GM21526 (cell line): ENCODE data around the gene SLC41A3.

Source experiments
- ATAC-seq: cut with Tn5 transposase; IDR thresholded peaks from one replicate; pipeline ENCODE4 v1.9.1; 2021; ENCODE audit warnings: moderate library complexity; ENCODE audit not compliant: unreplicated experiment, low FRiP score

Gene SLC41A3

DNA sequence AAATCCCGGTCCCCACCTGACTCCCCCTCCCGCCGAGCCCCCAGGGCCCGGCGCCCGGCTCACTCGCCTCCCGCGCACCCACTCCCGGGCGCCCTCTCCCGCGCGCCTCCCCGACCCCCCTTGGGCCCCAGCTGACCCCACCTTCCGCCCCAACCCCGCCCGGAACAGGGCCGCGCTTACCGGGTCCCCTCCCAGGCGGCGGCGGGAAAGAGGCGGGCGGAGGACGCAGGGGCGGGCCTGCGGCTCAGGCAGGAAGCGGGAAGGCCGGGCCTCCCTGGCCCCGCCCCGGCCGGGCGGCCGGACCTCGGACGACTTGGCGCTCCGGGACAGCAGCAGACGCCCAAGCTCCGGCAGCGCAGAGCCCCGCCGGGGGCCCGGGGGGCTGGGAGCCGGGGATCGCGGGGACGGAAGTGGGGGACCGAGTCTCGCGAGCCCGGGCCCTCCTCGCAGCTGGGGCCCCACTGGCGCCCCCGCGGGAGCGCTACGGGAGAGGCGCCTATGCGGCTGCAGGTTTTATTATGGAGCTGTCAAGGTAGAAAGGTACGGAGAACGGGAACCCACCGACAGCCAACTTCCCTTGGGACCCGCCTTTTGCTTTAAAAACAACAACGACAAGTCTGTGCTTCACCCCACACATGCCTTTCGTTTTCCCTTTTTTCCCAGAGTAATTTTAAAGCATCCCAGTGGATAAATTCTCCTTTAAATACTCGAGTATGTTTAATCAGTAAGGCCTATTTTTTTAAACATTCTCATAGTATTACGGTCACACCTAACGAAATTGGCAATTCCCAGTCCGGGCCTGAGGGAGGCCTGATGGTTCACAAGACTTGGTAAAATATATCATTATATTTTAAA, at the start of gene SLC41A3:
SLC41A3 (minus strand) TSS at position 212 of the 855 bp plus-strand sequence. CDS start 15,905 bp downstream, outside the sequence.
- ATAC-seq, result peak; percentile 91

DNA sequence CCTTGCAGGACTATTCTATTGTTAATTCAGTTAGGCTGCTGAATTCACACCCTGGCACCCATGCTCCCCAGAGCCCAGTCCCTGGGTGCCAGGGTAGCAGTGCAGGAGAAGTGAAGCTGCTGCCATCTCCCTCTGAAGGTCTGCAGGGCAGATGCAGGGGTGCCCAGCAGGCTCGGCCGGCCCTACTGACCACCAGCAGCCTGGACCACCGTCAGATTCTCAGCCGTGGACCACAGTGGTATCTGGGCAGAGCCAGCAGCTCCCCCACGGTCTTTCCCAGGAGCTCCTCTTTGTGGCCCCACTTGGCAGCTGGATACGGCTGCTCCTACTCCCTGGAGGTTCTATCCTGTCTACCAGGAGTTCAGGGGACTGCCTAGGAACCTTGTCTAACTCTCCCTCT, 49.7 kb upstream of the SLC41A3 start:
- ATAC-seq, result no peak

DNA sequence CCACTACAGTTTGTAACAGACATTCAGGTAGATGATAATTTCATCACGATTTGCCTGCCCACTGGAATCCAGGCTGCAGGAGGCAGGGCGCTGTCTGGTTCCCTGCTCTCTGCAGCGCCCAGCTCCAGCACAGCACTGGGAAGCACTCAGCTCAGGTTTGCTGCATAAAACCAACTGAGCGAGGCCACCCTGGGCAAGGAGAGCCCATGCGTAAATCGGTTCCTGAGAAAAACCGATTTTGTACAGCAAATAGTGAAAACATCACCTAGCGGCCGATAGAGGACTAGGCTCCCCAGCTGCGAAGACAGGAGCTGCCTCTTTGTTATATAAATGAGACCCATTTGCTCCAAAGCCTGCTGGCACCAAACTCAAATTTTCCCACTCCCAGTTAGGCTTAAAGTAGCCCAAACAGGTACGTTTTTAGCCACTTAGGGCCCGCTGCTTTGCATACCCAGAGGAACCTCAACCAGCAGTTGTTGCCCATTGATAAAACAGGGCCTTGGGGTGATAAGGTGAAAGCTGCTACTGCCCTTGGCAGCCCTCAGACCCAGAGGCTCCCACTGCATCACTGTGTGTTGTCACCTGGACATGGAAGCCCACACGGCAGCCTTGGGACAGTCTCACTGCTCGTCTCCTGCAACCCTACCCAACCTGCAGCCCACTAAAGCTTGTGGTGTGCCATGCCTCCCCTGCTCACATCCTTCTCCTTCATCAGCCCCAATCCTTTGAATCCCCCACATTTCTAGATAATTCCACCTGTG, 49.0 kb upstream of the SLC41A3 start:
- ATAC-seq, result no peak

DNA sequence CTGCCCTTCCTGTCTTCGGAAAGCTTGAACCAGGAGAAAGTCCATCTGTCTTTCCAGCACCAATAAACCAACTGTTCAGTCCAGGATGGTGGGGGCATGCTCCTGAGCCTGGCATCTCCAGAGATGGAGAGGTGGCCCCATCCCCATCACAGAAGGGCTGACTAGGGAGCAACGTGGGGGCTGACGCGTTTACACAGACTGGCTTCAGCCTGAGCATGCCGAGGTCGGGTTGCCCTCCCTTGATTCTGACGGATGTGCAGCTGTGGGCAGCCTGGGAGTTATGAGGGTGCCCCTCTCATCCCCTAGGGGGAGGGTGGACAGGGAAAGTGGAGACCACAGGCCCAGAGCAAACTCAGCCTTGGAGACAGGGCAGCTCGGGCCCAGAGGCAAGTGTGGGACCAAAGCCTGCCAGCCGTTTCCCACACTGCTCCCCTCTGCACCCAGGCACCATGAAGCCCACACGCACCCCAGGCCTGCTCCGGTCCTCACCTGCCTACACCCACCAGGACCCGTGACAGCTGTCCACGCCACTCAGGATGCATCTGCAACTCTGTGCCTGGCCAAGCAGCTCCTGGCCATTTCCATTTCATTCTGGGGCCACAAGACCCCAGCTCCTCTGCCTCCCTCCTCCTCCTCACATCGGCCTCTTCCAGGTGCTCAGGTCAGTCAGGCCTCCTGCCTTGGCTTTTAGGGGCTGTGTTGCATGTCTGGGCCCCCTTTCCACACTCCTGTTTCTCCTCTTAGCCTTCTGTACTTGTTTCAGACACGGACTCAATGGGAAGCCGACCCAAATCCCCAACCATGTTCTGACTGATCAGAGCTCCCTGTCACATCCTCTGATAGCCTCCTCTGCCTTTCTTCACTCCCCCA, 48.2 kb upstream of the SLC41A3 start:
- ATAC-seq, result no peak

DNA sequence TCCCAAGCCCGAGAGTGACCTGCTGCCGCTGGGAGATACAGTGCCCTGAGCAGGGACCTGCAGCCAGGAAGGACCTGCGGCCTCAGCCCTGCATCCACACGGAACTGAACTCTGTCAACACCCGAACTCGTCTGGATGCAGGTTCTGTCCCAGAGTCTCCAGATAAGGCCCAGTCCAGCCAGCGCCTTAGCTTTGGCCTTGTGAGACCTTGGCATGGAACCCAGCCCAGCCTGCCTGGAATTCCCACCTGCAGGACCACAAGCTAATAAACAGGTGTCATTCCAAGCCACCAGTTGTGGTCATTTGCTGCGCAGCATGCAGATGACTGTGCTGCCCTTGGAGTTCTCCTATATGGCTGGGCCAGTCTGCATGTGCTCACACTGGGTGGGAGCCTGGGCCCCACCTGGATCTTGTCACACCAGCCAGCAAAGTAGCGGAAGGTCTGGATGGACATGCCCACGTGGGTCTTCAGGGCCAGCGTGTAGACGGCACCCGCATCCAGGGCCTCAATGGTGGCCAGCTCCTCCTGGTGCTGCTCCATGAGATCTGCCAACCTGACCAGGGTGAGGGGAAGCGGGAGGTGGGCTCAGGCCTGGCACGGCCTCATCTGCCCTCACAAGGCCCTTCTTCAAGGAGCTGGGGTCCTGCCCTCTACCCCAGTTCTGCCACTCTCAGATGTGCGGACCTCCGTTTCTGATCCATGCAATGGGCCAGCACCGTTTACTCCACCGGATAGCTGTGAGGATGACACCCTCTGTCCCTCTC, 47.2 kb upstream of the SLC41A3 start:
- ATAC-seq, result no peak

DNA sequence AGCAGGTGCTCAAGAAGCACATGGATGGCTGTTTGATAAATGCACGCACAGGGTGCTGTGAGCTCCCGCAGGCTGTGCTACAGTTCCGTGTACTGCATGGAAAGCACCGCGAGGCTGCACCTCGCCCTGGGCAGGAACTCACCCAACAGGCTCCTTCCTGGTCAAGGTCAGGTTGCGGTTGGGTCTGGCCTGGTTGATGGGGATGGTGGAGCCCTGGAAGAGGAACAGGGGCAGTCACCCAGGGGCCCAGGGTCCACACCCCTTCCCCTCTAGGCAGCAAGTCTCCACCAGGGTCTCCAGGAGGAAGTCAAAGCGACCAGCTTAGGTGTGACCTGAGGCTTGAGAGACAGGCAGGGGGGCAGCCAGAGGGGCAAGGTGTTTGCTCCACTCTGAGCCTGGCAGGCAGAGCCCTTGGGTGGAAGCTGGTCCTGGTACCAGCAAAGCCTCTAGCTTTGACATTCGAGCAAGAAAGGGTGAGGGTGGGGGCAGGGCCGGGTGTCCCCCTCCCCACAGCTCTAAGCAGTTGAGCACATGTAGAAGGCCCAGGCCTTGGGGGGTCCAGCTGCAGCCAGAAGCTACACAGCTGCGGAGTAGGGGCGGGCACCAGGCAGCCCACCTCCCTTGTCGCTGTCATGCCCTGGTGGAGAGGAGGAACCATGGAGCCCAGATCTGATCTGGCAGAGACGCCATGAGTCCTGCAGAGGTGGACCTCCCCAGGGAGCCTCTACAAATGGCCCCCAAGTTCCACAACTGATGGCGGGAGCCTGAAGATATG, 46.3 kb upstream of the SLC41A3 start:
- no peak for ATAC-seq

DNA sequence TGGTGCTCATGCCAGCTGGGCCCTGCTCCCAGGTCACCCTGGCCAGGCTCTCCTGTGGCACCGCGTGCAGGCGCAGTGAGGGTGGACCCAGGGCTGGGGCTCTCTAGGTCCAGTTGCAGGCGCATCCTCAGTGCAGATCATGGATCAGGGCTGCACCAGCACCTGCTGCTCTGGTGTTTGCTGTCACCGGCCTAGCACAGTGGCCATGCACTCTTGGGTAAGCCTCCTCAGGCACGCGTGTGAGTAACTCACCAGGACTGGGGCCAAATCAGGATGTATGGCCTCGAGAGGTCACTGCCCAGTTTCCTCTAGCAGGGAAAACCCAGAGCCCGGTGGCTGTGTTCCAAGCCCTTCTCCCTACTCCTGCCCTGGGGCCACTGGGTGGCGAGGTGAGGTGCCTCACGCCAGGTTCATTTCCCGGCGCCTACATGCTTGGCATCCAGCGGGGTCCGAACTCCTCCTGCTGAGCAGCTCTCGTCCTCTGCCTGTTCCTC, 45.5 kb upstream of the SLC41A3 start:
- ATAC-seq, result no peak

DNA sequence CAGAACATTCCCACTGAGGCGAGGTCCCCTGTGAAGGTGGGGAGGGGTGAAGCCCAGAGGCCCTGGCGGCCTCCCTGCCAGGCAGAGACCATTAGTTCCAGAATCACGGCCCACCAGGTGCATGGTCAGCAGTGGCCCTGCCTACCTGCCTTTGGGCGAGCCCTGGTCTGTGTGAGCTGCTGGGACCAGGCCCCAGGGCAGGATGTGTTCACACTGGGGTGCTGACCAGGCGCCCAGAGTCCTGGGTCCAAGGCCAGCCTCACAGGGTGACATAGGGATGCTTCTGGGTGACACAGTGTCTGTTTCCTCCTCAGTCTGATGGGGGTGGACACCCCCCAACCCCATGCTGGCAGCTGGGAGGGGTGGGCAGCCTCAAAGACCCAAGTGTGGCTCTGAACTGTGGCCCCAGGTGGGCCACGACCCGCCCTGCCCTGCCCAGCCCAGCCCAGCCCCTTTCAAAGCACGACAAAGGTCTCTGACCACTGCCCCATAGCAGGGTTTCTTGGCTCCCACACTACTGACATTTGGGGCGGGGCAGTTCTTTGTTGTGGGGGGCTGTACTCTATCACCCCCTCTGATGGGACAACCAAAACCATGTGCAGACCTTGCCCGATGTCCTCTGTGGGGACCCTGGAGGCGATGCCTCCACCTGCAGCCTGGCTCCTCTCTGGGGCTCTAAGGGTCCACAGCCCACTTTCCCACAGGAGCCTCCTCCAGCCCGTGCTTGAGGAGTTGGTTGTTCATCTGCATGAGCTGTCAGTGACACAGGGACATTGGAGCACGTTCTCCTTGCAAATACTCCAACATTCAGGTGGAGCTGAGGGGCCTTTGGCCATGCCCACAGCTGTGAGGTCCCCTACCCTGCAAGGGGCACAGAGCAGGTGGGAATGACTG, 44.8 kb upstream of the SLC41A3 start:
- no peak for ATAC-seq

DNA sequence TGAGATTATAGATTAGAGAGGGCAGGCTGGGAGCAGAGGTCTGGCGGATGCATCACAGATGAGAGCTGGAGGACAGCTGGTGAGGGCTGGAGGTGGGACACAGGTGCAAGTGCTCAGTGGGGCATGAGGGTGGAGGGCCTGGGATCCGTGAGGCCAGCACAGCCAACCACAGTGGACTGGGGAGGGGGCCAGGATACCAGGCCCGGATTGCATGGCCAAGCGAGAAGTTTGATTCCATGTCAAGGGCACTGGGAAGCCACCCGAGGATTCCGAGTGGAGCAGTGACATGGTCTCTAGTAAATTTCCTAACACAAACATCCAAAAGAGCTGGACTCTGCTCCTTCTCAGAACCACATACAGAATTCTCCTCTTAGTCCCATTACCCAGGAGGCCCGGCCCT, 44.0 kb upstream of the SLC41A3 start:
- no peak for ATAC-seq

DNA sequence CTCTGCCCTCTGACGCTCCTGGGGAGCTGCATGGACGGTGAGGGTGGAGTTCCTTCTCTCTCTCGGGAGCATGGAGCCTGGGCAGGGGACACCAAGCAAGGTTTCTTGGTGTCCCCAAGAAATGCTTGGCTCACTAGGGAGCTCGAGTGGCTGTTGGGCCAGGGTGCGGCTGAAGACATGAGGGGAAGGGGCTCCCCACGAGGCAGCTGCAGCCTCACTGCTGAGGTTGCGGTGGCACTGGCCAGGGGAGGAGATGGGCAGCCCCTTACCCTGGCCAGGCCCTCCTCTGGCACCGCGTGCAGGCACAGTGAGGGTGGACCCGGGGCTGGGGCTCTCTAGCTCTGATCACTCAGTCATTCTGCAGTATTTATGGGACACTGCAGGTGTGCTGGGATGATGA, 43.5 kb upstream of the SLC41A3 start:
- no peak for ATAC-seq

DNA sequence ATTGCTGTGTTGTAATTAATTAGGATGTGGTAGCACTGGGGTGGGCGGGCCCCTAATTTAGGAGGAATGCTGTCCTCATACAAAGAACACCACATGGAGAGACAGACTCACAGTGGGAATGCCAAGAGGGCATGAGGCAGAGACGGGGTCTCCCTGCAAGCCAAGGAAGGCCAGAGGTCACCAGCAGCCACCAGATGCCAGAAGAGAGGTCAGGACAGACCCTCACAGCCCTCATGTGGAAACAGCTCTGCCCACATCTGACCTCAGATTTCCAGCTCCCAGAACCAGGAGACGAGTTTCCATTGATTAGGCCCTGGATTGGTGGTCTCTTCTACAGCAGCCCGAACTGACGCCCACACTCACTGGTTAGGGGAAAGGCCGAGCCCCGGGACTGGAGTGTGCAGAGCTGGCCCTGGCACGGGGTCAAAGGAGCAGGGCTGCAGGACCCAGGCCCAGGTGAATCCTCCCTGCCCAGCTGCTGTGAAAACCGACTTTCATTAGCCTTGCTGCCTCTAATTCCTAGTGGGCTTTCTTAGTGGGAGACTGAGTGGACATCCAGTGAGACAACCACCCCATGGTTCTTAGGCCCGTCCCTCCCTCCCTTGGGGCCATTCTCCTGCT, 43.0 kb upstream of the SLC41A3 start:
- no peak for ATAC-seq

DNA sequence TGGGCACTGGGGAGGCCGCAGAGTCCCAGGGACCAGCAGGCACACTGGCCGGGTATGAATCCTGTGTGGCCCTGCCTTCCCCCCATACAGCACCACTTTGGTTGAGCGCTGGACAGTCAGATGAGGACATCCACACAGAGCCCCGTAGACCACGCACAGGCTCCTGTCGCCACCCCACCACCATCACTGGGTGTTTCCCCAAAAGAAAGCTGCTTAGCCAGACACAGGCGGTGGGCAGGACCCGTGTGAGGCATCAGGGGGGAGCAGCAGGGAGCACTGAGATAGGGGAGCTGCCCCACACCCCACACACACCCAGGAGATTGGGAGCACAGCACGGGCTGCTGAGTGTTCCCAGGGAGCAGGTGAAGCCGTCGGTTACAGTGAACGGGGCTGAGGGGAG, 42.4 kb upstream of the SLC41A3 start:
- no peak for ATAC-seq

DNA sequence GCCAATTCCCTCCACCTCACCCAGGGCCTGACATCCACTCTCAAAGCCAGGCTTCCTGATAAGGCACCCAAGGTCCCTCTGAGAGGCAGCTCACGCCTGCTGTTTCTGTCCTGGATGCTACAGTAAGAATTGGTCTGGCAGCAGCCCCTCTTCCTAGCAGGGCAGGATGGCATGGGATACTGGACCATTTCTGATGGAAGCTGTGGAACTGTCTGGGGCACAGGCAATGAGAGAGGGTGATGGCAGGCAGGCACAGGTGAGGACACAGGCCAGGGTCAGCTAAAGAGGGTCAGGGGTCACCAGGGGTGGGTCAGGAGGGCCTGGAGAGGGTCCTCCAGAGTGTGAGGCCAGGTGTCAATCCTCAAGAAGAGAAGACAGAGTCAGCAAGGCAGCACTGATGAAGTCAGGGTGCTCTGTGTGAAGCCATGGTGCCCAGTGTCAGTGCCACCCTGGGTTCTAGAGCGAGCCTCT, 41.9 kb upstream of the SLC41A3 start:
- no peak for ATAC-seq

DNA sequence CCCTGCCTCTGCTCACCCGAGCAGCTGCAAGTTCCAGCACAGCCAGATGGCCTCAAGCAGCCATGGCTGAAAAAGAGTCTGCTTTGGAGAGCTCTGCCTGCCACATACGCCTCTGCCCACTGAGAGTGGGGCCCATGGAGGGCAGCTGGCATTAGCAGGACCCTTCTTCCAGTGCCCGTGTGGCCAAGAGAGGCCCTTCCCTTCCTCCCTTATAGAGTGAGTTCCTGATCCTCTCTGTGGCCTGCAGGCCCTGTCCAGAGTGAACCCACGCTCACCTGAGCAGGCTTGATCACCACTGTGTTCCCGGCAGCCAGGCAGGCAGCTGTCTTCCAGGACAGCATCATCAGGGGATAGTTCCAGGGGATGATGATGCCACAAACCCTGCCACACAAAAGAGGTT, 41.4 kb upstream of the SLC41A3 start:
- ATAC-seq, result no peak

DNA sequence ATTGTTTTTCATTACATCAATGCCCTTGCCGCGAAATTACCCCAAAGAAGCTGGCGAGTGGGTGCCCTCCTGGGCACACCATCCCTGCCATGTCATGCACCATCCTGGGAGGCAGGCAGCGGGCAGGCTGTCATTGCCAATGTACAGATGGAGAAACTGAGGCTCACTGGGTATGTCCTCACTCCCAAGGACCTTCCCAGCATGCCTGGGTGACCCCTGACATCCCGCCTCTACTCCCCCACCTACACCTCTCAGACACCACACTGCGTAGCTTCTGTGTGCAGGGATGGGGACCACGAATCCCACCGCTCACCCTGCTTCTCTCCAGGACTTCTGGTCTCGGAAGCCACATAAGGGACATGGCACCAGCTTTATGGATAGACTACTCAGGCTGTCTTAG, 41.0 kb upstream of the SLC41A3 start:
- ATAC-seq, result no peak

DNA sequence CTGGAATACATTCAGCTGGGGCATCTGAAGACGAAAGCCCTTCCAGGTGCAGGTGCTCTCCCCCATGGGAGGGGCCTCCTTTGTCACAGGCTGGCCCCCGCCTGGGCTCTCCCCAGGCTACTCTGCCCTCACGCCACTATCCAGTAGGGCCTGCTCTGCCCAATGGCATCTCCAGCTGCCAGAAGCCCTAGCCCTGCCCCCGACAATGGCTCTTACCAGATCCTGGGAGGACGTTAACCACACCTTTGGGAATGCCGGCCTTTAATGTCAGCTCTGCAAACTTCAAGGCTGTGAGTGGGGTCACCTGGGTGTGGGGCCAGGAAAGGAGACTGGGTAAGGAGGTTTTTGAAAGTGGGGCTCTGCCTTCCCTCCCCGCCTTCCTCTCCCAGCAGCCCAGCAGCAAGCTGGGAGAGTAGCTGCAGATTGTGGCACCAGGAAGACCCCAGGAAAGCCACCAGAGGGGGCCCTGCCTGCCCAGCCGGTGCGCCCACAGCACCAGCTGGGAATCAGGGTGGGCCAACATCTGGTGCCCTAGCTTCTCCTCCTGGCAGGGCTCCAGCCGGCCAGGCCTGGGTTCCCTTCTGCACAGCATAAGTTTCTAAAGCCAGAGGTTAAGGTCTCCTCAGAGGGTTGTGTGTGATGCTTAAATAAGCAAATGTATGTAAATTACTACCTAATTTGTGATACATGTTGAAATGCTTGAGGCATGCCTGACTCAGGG, 40.4 kb upstream of the SLC41A3 start:
- ATAC-seq, result no peak

DNA sequence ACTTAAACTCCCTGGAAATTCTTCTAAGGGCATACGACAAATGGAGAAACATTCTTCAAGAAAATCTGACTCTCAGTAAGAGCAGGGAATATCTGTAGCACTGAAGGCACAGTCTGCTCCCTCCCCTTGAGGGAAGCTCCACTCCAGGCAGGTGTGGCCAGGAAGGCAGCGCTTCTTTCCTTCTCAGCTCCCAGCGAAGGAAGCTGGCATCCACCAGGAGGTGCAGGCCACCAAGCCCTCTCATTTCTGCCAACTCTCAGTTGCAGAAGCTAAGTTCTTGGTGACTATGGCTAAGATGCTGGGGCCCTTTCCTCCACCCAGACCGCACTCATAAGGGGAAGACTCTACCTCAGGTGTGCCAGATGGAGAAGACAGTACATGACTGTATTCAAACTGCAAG, 37.7 kb upstream of the SLC41A3 start:
- ATAC-seq, result no peak
